NOMO-1 (cell line): Measurements from ENCODE around the gene BMP7.

Experiments
- DNase-seq, 2 experiments: peaks; one replicate each; lab custom pipeline; 2025; ENCODE audit not compliant: unreplicated experiment in 2 of 2; lab: John Stamatoyannopoulos, UW

BMP7 gene

GRCh38 chr20:57133926-57134650 is 132.4 kb downstream of the BMP7 start:
- peak; percentile 44 to 54 for DNase-seq

DNA sequence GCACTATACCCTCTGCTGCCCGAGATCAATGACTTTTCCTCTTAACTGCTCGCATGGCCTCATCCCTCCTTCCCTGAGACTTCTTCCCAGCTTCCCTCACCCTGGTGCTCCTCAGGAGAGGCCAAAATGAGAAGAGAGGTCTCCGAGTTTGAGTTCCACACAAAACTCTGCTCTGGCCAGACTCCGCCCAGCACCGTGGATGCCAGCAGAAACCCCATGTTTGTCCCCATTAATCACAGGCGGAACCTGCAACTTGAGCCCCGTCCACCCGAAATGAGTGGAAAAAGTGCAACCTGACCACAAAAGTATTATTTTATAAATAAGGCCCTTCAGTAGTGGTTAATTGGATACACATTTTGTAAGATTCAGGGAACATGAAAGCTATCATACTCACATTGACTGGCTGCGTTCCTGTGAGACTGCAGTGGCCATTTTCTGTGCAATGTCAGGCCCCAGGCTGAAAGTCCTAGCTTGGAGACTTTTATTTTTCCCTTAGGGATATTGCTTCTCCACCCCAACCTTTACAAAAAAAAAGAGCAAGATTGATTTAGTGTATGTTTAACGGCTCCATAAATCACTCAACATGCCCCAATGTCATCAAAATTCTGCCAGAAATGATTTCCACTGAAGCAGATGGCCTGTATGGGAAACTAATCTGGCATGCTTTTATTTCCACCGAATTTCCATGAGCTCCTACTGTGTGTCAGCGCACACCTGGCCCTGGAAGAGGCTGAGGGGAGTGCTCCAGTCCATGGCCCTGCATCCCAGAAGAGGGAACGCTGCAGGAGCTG is 134.6 kb downstream of the BMP7 start:
- no peak for DNase-seq

DNA sequence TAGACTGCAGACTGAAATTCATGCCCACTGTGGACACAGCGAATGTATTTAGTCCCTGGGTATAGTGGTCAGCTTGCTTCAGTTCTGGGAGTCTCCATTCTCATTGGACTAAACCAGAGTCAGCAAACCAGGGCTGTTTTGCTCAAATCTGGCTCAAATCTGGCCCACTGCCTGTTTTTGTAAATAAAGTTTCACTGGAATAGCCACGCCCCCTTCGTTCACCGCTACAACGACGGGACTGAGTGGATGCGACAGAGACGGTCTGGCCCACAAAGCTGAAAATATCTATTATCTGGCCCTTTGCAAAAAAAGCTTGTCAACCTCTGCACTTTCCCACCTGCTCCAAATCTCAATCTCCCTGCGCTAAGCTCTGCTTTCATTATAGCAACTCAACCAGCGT is 135.4 kb downstream of the BMP7 start:
- DNase-seq = no peak

GRCh38 chr20:57130160-57130772 is 136.2 kb downstream of the BMP7 start:
- peak; percentile 23 to 48 for DNase-seq

DNA sequence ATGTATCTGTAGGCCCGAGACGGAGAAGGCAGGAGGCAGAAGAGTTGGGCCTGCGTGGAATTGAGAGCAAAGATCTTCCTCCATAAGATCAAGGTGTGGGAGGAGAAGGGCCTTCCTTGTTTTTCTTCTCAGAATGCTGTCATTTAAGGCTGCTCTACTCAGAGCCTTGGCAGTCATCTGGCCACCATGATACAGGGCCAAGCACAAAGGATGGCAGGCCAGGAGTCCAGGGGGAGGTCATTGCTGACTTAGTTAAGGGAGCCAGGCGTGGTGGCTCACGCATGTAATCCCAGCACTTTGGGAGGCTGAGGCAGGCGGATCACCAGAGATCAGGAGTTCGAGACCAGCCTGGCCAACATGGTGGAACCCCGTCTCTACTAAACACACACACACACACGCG is 137.1 kb downstream of the BMP7 start:
- no peak for DNase-seq

- DNase-seq = no peak
Measured at GRCh38 chr20:57128044-57128757, 138.2 kb downstream of the BMP7 start.

GRCh38 chr20:57126481-57127092 is 139.9 kb downstream of the BMP7 start:
- no peak for DNase-seq

- no peak for DNase-seq
Measured at GRCh38 chr20:57124800-57125517, 141.5 kb downstream of the BMP7 start.

DNA sequence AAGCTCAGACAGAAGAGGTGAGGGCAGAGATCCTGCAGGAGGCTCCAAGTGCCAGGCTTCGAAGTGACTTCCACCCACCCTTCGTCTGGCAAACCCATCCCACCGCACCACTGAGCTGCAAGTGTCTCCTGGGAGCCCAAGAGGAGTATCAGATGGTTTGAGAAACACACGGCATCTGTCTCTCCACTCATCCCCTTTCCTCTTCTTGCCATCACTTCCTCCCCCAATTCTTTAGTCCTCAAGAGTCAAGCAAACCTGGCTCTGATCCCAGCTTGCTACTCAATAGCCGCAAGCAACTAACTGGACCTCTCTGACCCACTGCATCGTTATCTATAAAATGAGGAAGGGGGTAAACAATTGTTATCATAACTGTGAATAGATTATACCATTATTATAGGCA is 142.1 kb downstream of the BMP7 start:
- DNase-seq = no peak

DNA sequence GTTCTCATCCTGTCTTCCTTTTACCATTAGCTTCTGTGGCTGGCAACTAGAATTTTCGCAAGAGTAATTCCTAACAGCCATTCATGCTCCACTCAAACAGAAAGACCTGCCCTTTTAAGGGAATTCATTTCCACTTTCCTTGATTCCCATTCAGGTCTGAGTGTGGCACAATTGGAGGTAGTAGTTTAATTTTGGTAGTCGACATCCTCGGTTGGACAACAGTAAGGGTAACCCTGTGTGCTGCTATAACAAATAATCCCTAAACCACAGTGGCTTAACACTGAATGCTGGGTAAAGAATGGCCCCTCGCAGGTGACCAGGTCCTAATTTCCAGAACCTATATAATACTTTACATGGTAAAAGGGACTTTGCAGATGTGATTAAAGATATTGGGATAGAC is 142.9 kb downstream of the BMP7 start:
- no peak for DNase-seq

DNA sequence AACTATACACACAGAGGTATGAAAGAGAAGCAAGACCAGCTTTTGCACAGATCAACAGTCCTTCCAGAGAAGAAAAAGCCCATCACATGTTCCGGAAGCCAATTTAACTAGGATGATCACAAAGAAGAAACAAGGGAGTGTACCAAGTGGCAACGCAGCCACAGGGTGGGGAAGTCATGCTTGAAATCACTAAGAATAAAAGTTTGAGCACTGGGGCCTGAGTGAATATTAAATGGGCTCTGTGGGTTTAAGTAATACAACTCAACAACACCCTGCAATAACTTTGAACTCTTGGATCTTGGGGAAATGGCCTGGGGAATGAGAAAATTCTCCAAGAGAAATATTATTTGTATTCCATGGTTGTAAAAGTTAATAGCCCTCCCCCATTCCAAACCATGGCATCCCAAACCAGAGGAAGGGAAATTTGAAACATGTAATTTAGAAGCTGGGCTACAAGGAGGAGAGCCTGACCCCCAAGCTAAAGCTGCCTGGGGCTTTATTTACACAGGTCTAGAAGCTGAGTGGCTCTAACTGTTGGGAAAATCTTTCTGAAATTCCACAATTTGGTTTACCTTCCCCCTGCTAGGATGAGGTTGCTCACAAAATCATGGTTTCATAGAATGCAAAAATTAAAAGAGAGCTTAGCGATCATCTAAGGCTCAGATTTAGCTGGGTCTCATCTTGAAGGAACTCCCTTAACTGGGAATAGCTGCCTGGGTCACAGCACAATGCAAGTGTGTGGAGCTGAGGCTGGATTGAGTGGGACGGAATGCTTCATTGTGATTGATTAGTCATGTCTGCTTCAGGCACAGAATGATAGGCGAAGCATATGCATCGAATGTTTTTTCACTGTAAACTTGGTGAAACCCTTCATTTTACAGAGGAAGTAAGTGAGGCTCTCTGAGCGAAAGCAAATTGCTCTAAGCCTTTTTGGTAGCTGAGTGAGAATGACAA is 143.6 kb downstream of the BMP7 start:
- DNase-seq = peak in 1 of 2 experiments; percentile 8

- no peak for DNase-seq
Measured at GRCh38 chr20:57118964-57119363, 147.5 kb downstream of the BMP7 start.
